Left lung (tissue), 10 donors: ENCODE results near the gene P3H3. TPM values are rescaled to one million over a fixed set of nuclear protein-coding genes. Genes with fewer than 3 reads are reported as not detected.
"Not testable (repeated sequence)": the region's sequence is repeated elsewhere in the genome, so short reads cannot be mapped to it uniquely, and the experiment has no call there.

ENCODE experiments used
- ATAC-seq: fragments of 200-7000 bp; cut with Tn5 transposase; one replicate; pipeline ENCODE4 v1.9.1; 2020; ENCODE audit warnings: moderate library complexity
- DNase-seq, 4 donors: peaks; one replicate each; pipeline ENCODE4 v3.0.0-alpha.2; 2013 to 2020
- H3K27ac ChIP-seq, 2 donors: fragments of 200-600 bp; sonication (generic) in 1 of 2; one replicate each; pipeline versions ENCODE4 v1.5.0 to v1.8.0; 2020 to 2021
- H3K27me3 ChIP-seq, 2 donors: fragments of 200-600 bp; sonication (generic) in 1 of 2; one replicate each; pipeline versions ENCODE4 v1.5.0 to v1.8.0; 2020 to 2021
- H3K36me3 ChIP-seq, 2 donors: fragments of 200-600 bp; sonication (generic) in 1 of 2; one replicate each; pipeline versions ENCODE4 v1.5.0 to v1.8.0; 2020 to 2021
- H3K4me1 ChIP-seq, 2 donors: fragments of 200-600 bp; one replicate each; pipeline ENCODE4 v1.8.0; 2021
- H3K4me3 ChIP-seq, 2 donors: fragments of 200-600 bp; sonication (generic) in 1 of 2; one replicate each; pipeline versions ENCODE4 v1.5.0 to v1.8.0; 2020 to 2021; ENCODE audit warnings: mild to moderate bottlenecking in 1 of 2
- H3K9me3 ChIP-seq, 2 donors: fragments of 200-600 bp; sonication (generic) in 1 of 2; one replicate each; pipeline versions ENCODE4 v1.5.0 to v1.8.0; 2020 to 2021
- intact Hi-C, 2 donors: fragments of 100-400 bp; cut with DNase I; formaldehyde crosslinking; loops; one replicate each; pipeline versions ENCODE4 v1.11.2 to v1.14.2; 2022
- polyA plus RNA-seq, 6 donors: library from polyadenylated mRNA; unstranded; fragments of 120-200 nt; gene quantifications; one replicate each; pipeline ENCODE4 v1.2.1, GENCODE V29; 2013; ENCODE audit not compliant: insufficient read length in 6 of 6
- total RNA-seq, 2 donors: library from RNA; stranded (reverse); fragmentation: NEBNext Ultra II Directional; extraction: Animal tissue kit (Norgen Biotek cat#: 25700); gene quantifications; one replicate each; pipeline ENCODE4 v1.2.1, GENCODE V29; 2021
- TF ChIP-seq, protein P1 (sequence below), 2 donors: fragments of 200-600 bp; sonication (generic) in 1 of 2; IDR thresholded peaks; one replicate each; pipeline versions ENCODE4 v1.5.0 to v1.8.0; 2021; ENCODE audit warnings: antibody characterized with exemption in 2 of 2
- donor health status: DM: no; HTN: yes; CAD: no.
- donor health status: DM: no; HTN: no; CAD: no.

P3H3 gene
- total and polyA plus RNA-seq, 8 donors = 18.0 to 41.7 (median 22.3) TPM

DNA sequence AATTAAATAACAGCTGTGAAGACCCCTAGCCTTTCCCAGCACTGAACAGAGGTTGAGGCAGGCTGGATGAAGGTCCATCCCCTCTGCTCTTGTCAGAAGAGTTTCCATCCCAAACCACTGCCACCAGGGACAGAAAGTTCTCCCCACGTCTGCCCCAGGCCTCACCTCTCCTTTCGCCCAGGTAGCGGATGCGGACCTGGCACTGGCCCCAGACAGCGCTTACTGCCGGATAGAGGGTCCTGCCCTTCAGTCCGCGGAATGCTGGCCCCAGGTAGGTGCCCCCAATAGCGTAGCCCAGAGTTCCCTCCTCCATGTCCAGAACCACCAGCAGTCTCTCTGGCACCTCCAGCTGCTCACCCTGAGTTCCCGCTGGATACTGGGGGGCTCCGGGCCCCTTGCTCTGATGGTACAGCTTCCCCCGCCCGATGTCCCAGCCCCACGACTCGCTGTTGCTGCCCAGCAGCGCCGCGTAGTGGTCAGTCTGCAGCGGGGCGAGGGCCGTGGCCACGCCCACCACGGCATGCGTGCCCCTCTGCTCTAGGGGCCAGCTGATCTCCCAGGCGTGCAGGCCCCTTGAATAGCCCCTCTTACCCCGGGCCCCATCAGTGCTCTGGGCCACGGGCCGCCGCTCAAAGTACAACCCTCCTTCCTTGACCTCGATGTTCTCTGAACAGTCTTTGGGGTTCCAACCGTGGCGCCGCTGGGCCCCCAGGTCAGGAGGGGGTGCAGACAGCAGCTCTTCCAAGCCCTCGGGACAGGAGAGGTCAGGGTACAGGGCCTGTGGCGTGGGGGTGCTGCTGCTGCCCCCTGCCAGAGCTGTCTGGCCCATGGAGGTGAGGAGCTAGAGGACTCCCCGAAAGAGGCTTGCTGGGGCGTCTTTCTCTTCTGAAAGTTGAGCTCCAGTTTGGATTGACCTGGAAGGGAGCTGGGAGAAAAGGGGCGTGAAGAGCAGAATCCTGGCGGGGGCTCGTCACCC is 44.2 kb downstream of the P3H3 start:
- peak overlapping the region; percentile 74 to 82 for H3K4me3 ChIP-seq
- DNase-seq = peak; percentile 80 to 97 (median 88)
- no peaks in the 10 kb centered on the region for H3K9me3 ChIP-seq
- H3K27ac ChIP-seq = peak overlapping the region; percentile 91
- intact Hi-C loops = no loop called here
- H3K36me3 ChIP-seq = peaks cover 0 to 43% of the 10 kb centered on the region in 2 donors
- TF ChIP-seq, protein P1, sequence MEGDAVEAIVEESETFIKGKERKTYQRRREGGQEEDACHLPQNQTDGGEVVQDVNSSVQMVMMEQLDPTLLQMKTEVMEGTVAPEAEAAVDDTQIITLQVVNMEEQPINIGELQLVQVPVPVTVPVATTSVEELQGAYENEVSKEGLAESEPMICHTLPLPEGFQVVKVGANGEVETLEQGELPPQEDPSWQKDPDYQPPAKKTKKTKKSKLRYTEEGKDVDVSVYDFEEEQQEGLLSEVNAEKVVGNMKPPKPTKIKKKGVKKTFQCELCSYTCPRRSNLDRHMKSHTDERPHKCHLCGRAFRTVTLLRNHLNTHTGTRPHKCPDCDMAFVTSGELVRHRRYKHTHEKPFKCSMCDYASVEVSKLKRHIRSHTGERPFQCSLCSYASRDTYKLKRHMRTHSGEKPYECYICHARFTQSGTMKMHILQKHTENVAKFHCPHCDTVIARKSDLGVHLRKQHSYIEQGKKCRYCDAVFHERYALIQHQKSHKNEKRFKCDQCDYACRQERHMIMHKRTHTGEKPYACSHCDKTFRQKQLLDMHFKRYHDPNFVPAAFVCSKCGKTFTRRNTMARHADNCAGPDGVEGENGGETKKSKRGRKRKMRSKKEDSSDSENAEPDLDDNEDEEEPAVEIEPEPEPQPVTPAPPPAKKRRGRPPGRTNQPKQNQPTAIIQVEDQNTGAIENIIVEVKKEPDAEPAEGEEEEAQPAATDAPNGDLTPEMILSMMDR (IDR thresholded peaks at IDR 0.05) = peak; percentile 94 to 99
- ATAC-seq = peak; percentile 79
- H3K27me3 ChIP-seq = no peaks in the 10 kb centered on the region
- peaks cover 28 to 54% of the 10 kb centered on the region in 2 donors for H3K4me1 ChIP-seq

GRCh38 chr12:6873094-6874014 is 45.1 kb downstream of the P3H3 start, which contains the start of gene SPSB2:
Gene SPSB2 (minus strand): TSS chr12:6873303. CDS start chr12:6872901, 402 bp downstream.
- peaks cover 26 to 53% of the 10 kb centered on the region in 2 donors for H3K4me1 ChIP-seq
- peaks cover 0 to 51% of the 10 kb centered on the region in 2 donors for H3K36me3 ChIP-seq
- H3K9me3 ChIP-seq = no peaks in the 10 kb centered on the region
- peak within 1 kb of the TSS; percentile 91 for H3K27ac ChIP-seq
- peak within 1 kb of the TSS; percentile 74 to 82 for H3K4me3 ChIP-seq
- intact Hi-C loops = no loop called here
- DNase-seq (peak; percentile 98 to 100 (median 99)), ATAC-seq (peak; percentile 91)
- TF ChIP-seq, protein P1 (IDR thresholded peaks at IDR 0.05) = no peak
- H3K27me3 ChIP-seq = no peaks in the 10 kb centered on the region

DNA sequence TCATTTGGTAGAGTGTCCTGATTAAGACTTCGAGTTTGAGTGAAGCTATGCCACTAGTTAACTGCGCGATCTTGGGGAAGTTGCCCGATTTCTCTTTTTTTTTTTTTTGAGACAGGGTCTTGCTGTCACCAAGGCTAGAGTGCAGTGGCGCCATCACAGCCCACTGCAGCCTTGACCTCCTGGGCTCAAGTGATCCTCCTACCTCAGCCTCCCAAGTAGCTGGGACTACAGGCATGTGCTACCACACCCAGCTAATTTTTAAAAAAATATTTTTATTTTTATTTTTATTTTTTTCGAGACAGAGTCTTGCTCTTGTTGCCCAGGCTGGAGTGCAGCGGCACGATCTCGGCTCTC is 45.8 kb downstream of the P3H3 start:
- H3K4me3 ChIP-seq = peak overlapping the region; percentile 74 to 82
- peaks cover 20 to 46% of the 10 kb centered on the region in 2 donors for H3K4me1 ChIP-seq
- ATAC-seq, DNase-seq, H3K9me3 ChIP-seq, intact Hi-C loops, H3K27me3 ChIP-seq: not testable (repeated sequence)
- peaks cover 0 to 52% of the 10 kb centered on the region in 2 donors for H3K36me3 ChIP-seq
- peak overlapping the region; percentile 91 for H3K27ac ChIP-seq

DNA sequence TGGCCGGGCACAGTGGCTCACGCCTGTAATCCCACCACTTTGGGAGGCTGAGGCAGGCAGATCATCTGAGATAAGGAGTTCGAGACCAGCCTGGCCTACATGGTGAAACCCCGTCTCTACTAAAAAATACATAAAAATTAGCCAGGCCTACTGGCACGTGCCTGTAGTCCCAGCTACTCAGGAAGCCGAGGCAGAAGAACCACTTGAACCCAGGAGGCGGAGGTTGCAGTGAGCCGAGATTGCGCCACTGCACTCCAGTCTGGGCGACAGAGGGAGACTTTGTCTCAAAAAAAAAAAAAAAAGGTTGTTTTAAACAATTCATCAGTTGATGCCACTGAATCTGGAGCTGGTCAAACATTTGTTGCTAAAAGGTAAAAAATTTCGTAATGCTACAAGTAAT is 51.6 kb downstream of the P3H3 start:
- H3K36me3 ChIP-seq = peaks cover 0 to 54% of the 10 kb centered on the region in 2 donors
- DNase-seq, H3K27me3 ChIP-seq, intact Hi-C loops, H3K4me1 ChIP-seq, H3K4me3 ChIP-seq, H3K9me3 ChIP-seq: not testable (repeated sequence)
- ATAC-seq = peak; percentile 63
- peak overlapping the region; percentile 60 to 68 for H3K27ac ChIP-seq

- H3K27ac ChIP-seq = no peak overlapping the region
- DNase-seq (no peak), ATAC-seq (no peak)
- intact Hi-C loops = no loop called here
- H3K27me3 ChIP-seq = no peaks in the 10 kb centered on the region
- no peaks in the 10 kb centered on the region for H3K9me3 ChIP-seq
- H3K4me3 ChIP-seq = no peak overlapping the region
- peaks cover 0 to 17% of the 10 kb centered on the region in 2 donors for H3K4me1 ChIP-seq
- H3K36me3 ChIP-seq = peaks cover 0 to 40% of the 10 kb centered on the region in 2 donors
- TF ChIP-seq, protein P1 (IDR thresholded peaks at IDR 0.05) = no peak
Measured at GRCh38 chr12:6883252-6883651, 55.0 kb downstream of the P3H3 start.
